ENCODE data around the gene PRSS33.

PRSS33 gene

DNA sequence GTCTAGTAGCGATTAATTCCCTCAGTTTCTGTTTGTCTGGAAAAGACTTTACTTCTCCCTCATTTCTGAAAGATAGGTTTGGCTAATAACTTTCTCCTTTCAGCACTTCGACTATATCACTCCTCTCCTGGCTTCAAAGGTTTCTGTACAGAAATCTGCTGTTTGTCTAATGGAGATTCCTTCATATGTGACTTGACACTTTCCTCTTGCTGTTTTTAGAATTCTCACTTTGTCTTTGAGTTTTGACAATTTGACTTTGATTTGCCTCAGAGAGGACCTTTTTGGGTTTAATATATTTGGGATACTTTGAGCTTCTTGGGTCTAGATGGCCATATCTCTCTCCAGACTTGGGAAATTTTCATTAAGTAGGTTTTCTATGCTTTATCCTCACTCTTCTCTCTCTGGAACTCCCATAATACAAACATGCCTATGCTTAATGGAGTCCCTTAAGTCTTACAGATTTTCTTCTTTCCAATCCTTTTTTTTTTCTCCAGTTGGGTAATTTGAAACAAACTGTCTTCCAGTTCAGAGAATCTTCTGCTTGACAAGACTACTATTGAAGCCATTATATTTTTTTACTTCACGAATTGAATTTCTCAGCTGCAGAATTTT is 21.9 kb upstream of the PRSS33 start:
- H3K4me3 ChIP-seq (ENCODE audit: low read depth, low read length) = no peak overlapping the region
- TF ChIP-seq MYC (IDR thresholded peaks at IDR 0.05; ENCODE audit: low read depth, low read length) = no peak
- TF ChIP-seq, protein P1, sequence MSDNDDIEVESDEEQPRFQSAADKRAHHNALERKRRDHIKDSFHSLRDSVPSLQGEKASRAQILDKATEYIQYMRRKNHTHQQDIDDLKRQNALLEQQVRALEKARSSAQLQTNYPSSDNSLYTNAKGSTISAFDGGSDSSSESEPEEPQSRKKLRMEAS (IDR thresholded peaks at IDR 0.05; ENCODE audit: low read depth, low read length) = no peak
- no peak for TF ChIP-seq POLR2A (IDR thresholded peaks at IDR 0.05; ENCODE audit: extremely low read depth, insufficient read length)
- TF ChIP-seq, protein P2, sequence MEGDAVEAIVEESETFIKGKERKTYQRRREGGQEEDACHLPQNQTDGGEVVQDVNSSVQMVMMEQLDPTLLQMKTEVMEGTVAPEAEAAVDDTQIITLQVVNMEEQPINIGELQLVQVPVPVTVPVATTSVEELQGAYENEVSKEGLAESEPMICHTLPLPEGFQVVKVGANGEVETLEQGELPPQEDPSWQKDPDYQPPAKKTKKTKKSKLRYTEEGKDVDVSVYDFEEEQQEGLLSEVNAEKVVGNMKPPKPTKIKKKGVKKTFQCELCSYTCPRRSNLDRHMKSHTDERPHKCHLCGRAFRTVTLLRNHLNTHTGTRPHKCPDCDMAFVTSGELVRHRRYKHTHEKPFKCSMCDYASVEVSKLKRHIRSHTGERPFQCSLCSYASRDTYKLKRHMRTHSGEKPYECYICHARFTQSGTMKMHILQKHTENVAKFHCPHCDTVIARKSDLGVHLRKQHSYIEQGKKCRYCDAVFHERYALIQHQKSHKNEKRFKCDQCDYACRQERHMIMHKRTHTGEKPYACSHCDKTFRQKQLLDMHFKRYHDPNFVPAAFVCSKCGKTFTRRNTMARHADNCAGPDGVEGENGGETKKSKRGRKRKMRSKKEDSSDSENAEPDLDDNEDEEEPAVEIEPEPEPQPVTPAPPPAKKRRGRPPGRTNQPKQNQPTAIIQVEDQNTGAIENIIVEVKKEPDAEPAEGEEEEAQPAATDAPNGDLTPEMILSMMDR (IDR thresholded peaks at IDR 0.05; ENCODE audit: low read depth, low read length) = no peak
- no peak for DNase-seq (ENCODE audit: low read depth)

DNA sequence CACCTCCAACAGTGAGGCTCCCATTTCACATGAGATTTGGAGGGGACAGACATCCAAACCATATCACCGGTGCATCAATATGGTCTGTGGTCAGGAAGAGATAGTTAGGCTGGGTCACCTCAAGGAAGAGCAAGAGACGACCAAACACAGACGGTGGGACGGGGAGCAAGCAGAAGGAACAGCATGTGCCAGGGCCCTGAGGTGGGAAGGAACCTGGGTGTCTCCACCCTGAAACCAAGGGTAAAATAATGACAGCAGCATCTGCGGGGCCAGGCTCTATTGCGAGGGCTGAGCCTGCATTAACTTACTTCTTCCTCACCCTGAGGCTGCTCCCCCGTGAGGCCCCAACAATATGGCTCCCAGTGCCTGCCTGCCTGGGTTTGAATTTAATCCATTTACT is 20.8 kb upstream of the PRSS33 start:
- H3K4me3 ChIP-seq (ENCODE audit: low read depth, low read length) = no peak overlapping the region
- DNase-seq (ENCODE audit: low read depth) = no peak
- TF ChIP-seq, protein P2 (IDR thresholded peaks at IDR 0.05; ENCODE audit: low read depth, low read length) = no peak
- no peak for TF ChIP-seq MYC (IDR thresholded peaks at IDR 0.05; ENCODE audit: low read depth, low read length)
- TF ChIP-seq POLR2A (IDR thresholded peaks at IDR 0.05; ENCODE audit: extremely low read depth, insufficient read length) = no peak
- TF ChIP-seq, protein P1 (IDR thresholded peaks at IDR 0.05; ENCODE audit: low read depth, low read length) = no peak

DNA sequence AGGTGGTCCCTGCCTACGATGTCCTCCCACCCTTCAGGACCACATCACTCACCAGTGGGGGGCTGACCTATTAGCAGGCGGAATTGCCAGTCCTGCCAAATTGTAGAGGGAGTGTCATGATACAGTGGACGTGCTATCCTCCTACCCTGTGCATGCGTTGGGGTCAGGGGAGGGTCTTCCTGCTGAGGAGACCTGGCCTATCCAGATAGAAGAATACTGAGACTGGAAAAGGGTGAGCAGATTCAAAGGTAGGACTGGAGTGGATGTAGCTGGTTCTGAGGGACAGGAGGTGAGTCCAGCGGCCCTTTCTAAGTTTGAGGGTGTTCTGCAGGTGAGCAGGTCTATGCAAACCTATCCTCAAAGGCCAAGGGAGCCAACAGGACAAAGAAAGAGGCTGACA is 18.9 kb upstream of the PRSS33 start:
- no peak for DNase-seq (ENCODE audit: low read depth)
- no peak overlapping the region for H3K4me3 ChIP-seq (ENCODE audit: low read depth, low read length)
- TF ChIP-seq POLR2A (IDR thresholded peaks at IDR 0.05; ENCODE audit: extremely low read depth, insufficient read length) (no peak), MYC (IDR thresholded peaks at IDR 0.05; ENCODE audit: low read depth, low read length) (no peak)
- TF ChIP-seq, protein P2 (IDR thresholded peaks at IDR 0.05; ENCODE audit: low read depth, low read length) = no peak
- TF ChIP-seq, protein P1 (IDR thresholded peaks at IDR 0.05; ENCODE audit: low read depth, low read length) = no peak

DNA sequence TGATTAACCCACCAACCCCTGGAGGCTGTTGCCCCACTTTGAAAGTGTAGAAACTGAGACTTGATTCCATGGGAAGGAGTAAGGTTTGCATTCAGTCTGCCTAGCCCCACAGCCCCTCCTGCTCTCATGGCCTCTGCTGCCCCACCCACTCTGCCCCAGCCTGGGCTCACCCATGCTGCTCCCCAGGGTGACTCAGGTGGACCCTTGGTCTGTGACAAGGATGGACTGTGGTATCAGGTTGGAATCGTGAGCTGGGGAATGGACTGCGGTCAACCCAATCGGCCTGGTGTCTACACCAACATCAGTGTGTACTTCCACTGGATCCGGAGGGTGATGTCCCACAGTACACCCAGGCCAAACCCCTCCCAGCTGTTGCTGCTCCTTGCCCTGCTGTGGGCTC is 17.4 kb upstream of the PRSS33 start:
- DNase-seq (ENCODE audit: low read depth) = no peak
- H3K4me3 ChIP-seq (ENCODE audit: low read depth, low read length) = no peak overlapping the region
- no peak for TF ChIP-seq MYC (IDR thresholded peaks at IDR 0.05; ENCODE audit: low read depth, low read length)
- TF ChIP-seq, protein P1 (IDR thresholded peaks at IDR 0.05; ENCODE audit: low read depth, low read length) = no peak
- TF ChIP-seq POLR2A (IDR thresholded peaks at IDR 0.05; ENCODE audit: extremely low read depth, insufficient read length) = no peak
- TF ChIP-seq, protein P2 (IDR thresholded peaks at IDR 0.05; ENCODE audit: low read depth, low read length) = no peak

DNA sequence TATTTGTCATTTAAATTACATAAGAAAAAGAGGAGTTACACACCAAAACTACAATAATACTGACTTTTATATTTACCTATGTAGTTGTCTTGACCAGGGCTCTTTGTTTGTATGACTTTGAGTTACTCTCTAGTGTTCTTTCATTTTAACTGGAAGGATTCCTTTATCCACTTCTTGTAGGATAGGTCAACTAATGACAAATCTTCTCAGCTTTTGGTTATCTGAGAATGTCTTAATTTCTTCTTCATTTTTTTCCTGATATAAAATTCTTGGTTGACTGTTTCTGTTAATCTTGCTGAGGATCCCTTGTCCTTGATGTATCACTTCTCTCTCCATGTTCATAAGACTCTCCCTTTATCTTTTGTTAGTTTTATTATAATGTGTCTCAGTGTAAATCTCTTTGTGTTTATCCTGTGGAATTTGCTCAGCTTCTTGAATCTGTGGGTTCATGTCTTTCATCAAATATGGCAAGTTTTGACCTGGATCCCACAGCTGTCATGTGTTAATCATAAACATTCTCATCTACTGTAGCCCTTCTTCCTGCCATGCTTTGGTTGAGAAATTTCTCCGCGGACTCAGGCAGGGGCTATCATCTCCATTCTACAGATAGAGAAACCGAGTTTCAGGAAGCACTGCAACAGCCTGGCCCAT is 16.3 kb upstream of the PRSS33 start:
- TF ChIP-seq, protein P2 (IDR thresholded peaks at IDR 0.05; ENCODE audit: low read depth, low read length) = no peak
- no peak for TF ChIP-seq POLR2A (IDR thresholded peaks at IDR 0.05; ENCODE audit: extremely low read depth, insufficient read length)
- TF ChIP-seq, protein P1 (IDR thresholded peaks at IDR 0.05; ENCODE audit: low read depth, low read length) = no peak
- TF ChIP-seq MYC (IDR thresholded peaks at IDR 0.05; ENCODE audit: low read depth, low read length) = no peak
- H3K4me3 ChIP-seq (ENCODE audit: low read depth, low read length) = no peak overlapping the region
- no peak for DNase-seq (ENCODE audit: low read depth)

Measured in NB4 (cell line).